WI38 (cell line): ENCODE results near the gene GEMIN4.
"Not testable (repeated sequence)": the region's sequence is repeated elsewhere in the genome, so short reads cannot be mapped to it uniquely, and the experiment has no call there.

ENCODE experiments used
- H3K4me3 ChIP-seq: 2 replicates; pipeline ENCODE4 v1.5.1; 2011; ENCODE audit warnings: low read depth, mild to moderate bottlenecking, control low read depth, low read length
- CTCF ChIP-seq: IDR thresholded peaks from 2 replicates; pipeline ENCODE4 v1.5.1; 2012; ENCODE audit warnings: low read depth, mild to moderate bottlenecking, control low read depth, low read length

GEMIN4 gene

DNA sequence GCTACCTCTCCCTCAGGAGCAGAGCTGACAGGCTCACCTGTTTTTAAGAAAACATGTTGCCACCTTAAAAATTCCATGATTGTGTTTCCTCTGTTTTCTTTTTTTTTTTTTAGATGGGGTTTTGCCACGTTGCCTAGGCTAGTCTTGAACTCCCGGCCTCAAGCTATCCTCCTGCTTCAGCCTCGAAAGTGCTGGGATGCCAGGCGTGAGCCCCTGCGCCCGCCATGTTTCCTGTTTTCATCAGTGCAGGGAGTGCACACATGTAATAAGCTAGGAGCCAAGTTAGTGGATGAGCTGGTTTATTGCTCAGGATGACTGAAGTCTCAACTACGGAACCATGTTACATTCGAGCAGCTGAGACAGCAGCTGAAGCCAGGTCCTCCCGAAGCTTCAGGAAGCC, 43.7 kb upstream of the GEMIN4 start:
- TF ChIP-seq CTCF, result no peak
- H3K4me3 ChIP-seq, result no peak overlapping the region

DNA sequence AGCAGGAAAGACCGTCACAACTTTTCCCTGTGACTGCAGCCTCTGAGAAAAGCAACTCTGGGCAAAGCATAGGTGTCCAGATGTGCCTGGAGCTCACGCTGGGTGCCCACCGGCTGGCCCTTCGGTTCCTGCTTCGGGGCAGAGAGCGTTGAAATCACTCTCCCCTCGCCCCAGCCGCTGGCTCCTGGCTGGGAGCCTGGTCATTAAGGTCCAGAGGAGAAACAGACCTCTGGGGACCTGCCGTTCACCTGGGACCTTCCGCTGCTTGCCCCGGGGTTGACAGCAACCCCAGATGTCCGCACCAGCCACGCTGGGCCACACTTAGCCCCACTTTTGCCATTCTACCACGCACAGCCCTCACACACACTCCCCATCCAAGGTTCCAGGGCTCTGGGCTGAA, 43.2 kb upstream of the GEMIN4 start:
- H3K4me3 ChIP-seq, result no peak overlapping the region
- TF ChIP-seq CTCF, result no peak

GRCh38 chr17:794876-795275, 42.8 kb upstream of the GEMIN4 start:
- TF ChIP-seq CTCF, result peak; percentile 54
- no peak overlapping the region for H3K4me3 ChIP-seq

DNA sequence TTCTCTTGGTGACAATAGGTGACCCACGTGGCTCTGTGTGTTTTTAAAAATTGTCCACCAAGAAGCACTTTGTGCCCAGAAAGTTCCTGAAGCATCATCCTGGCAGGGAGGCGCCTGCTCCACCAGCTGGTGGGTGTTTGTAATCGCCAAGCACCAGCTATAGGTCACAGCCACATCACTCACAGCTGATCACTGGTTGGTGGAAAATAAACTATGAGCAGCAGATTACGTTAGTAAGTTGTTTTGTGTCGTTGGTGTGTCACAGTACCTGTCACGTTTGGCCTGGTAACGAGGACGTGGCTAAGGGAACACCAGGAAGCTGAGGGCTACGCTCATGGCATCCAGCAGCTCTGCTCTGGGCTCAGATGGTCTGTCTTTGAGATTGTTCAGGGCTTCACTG, 40.2 kb upstream of the GEMIN4 start:
- H3K4me3 ChIP-seq, result no peak overlapping the region
- no peak for TF ChIP-seq CTCF

DNA sequence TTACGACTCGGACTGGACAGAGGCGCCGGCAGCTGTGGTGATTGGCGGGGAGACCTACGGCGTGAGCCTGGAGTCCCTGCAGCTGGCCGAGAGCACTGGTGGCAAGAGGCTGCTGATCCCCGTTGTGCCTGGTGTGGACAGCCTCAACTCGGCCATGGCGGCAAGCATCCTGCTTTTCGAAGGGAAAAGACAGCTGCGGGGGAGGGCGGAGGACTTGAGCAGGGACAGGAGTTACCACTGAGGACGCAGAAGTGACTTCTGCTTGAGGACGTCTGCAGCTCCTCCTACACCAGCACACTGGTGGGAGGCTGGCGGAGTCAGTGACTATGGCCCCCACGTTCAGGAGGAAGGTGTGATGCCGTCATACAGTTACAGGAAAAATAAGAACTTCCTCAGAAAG, 39.8 kb upstream of the GEMIN4 start:
- TF ChIP-seq CTCF, result no peak
- no peak overlapping the region for H3K4me3 ChIP-seq

- not testable (repeated sequence) for H3K4me3 ChIP-seq
Measured at GRCh38 chr17:790874-791247, 38.8 kb upstream of the GEMIN4 start.

DNA sequence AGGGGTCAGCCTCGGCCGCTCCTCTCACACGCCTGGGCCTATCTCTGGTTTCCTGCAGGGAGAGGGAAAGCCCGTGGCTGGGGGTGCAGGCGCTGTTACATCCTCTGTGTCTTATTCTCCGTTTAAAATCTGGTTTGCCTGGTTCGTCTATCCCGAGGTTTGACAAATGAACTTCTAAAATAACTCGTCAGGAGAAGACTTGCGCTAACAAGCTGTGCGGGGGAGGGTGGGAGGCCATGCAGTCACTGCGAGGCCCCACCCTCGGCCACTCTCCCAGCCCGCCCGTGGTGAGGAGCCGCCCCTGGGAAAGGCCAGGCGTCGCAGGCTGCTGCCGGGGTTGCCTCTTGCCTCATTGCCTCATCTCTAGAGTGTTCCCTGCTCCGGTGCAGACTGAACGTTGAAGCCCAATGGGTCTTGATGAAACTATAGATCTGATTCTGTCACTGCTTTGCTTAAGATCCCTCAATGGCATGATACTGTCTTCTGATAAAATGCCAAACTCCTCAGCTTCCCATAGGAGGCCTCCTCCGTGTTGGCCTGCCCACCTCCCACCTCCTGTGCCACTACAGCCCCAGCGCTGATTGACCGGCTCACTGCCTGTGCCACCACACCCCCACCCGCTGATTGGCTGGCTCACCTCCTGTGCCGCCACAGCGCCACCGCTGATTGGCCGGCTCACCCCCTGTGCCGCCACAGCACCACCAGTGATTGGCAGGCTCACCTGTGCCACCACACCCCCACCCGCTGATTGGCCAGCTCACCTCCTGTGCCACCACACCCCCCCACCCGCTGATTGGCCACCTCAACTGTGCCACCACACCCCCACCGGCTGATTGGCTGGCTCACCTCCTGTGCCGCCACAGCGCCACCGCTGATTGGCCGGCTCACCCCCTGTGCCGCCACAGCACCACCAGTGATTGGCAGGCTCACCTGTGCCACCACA, 38.1 kb upstream of the GEMIN4 start:
- not testable (repeated sequence) for H3K4me3 ChIP-seq

DNA sequence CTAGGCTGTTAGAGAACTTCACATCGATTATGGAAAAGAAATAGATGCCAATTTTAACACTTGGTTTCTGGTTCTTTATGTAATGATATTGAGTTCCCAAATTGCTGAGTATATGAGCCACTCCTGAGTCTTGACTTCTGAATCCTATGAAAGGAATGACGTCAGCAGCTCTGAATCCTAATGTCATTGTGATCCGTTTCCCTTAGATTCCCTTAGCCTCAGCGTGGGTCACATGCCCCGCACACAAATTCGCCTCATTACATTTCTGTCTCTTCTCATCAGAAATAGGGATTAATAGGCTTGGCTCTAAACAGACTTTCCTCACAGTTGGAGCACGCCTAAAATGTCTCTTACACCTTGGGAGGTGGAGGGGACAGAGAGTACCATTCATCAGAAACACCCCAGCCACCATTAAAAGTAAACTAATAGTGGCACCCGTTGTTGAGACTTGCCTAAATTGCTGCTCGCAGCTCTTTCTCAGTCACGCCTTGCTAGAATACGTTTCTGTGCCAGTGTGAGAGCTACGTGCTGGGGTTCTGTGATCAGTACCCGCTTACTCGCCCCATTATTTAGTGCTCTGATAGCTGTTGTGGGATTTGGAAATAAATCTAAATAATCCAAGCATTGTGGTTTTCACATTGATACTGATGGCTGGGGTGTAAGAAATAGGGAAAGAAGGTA, 37.2 kb upstream of the GEMIN4 start:
- no peak for TF ChIP-seq CTCF
- H3K4me3 ChIP-seq, result no peak overlapping the region
